Endothelial cell of umbilical vein (primary cell): Measurements from ENCODE around the gene ATXN7. TPM values are rescaled to one million over a fixed set of nuclear protein-coding genes. Genes with fewer than 3 reads are reported as not detected.
A peak's percentile ranks its signal among the peaks of the same experiment; 100 is the strongest.

Experiments
- BruUV-seq: library from RNA; stranded (reverse); fragments of 400-500 nt; replicated peaks from 2 replicates; lab custom pipeline; 2021; lab: Mats Ljungman, UMichigan
- CTCF ChIA-PET: fragments of 300-600, 350-600 bp; sonication (Branson Sonifier 250); formaldehyde crosslinking; loops from one replicate; lab custom pipeline; 2021; ENCODE audit warnings: antibody characterized with exemption, inconsistent platforms; lab: Charles Lee
- POLR2A ChIA-PET: fragments of 300-600, 350-600 bp; sonication (Branson Sonifier 250); formaldehyde crosslinking; loops from one replicate; lab custom pipeline; 2021; ENCODE audit warnings: antibody characterized with exemption, inconsistent platforms; lab: Charles Lee
- DNase-seq: peaks from one replicate; pipeline ENCODE4 v3.0.0-alpha.2; 2011; ENCODE audit warnings: low read depth, low spot score
- FAIRE-seq: peaks from 2 replicates; lab custom pipeline; 2011; peaks lifted over from hg19 to GRCh38; lab: Jason Lieb, UNC
- H2AFZ ChIP-seq: 2 replicates; pipeline ENCODE4 v1.6.0; 2012; ENCODE audit warnings: low read depth, low read length, control low read depth, inconsistent platforms
- H3K27ac ChIP-seq: 2 replicates; pipeline ENCODE4 v1.5.1; 2011; ENCODE audit warnings: low read depth, mild to moderate bottlenecking, control low read depth, low read length, moderate library complexity; ENCODE audit not compliant: insufficient read depth
- H3K27me3 ChIP-seq, 2 experiments: 2 replicates each; pipeline versions ENCODE4 v1.6.0 to v1.6.1; 2011; ENCODE audit warnings: low read length in 2 of 2, mixed read lengths in 1 of 2; ENCODE audit not compliant: control insufficient read depth in 2 of 2, insufficient read depth in 2 of 2
- H3K36me3 ChIP-seq, 2 experiments: 2 replicates in 1 of 2; 3 replicates in 1 of 2; pipeline ENCODE4 v1.5.1; 2011; ENCODE audit warnings: low read length in 2 of 2, mild to moderate bottlenecking in 1 of 2, moderate library complexity in 1 of 2; ENCODE audit not compliant: control insufficient read depth in 2 of 2, insufficient read depth in 2 of 2; ENCODE audit errors: extremely low read depth in 1 of 2
- H3K4me1 ChIP-seq: 3 replicates; pipeline ENCODE4 v1.5.1; 2011; ENCODE audit warnings: mild to moderate bottlenecking, low read length; ENCODE audit not compliant: control insufficient read depth, insufficient read depth; ENCODE audit errors: extremely low read depth
- H3K4me2 ChIP-seq: 2 replicates; pipeline ENCODE4 v1.6.1; 2011; ENCODE audit warnings: low read length, control low read depth, mixed read lengths; ENCODE audit not compliant: insufficient read depth
- H3K4me3 ChIP-seq, 3 experiments: fragments of 200-600 bp in 1 of 3; sonication (generic), shearing (Covaris generic) in 1 of 3; replicated peaks in 1 of 3; 2 replicates each; pipeline ENCODE4 v1.5.1; 2011 to 2016; ENCODE audit warnings: control low read depth in 3 of 3, low read length in 3 of 3, mild to moderate bottlenecking in 2 of 3, inconsistent platforms in 1 of 3, low read depth in 1 of 3, moderate library complexity in 1 of 3; ENCODE audit not compliant: insufficient read depth in 1 of 3
- H3K79me2 ChIP-seq: 2 replicates; pipeline ENCODE4 v1.6.0; 2012; ENCODE audit warnings: low read length, inconsistent platforms; ENCODE audit not compliant: control insufficient read depth, insufficient read depth
- H3K9ac ChIP-seq: replicated peaks from 2 replicates; pipeline ENCODE3; 2011; ENCODE audit warnings: low read length, control low read depth; ENCODE audit not compliant: insufficient read depth; ENCODE audit errors: extremely low read depth
- H3K9me1 ChIP-seq: replicated peaks from 3 replicates; pipeline ENCODE4 v1.6.0; 2011; ENCODE audit warnings: mild to moderate bottlenecking, low read length; ENCODE audit not compliant: control insufficient read depth, insufficient read depth; ENCODE audit errors: extremely low read depth
- H3K9me3 ChIP-seq: replicated peaks from 2 replicates; pipeline ENCODE4 v1.5.1; 2012; ENCODE audit warnings: low read length, inconsistent platforms; ENCODE audit not compliant: control insufficient read depth, insufficient read depth
- H4K20me1 ChIP-seq: replicated peaks from 2 replicates; pipeline ENCODE3; 2011; ENCODE audit warnings: mild to moderate bottlenecking, low read length; ENCODE audit not compliant: control insufficient read depth, insufficient read depth; ENCODE audit errors: extremely low read depth
- EZH2 ChIP-seq: IDR thresholded peaks from 2 replicates; pipeline ENCODE4 v1.6.1; 2012; ENCODE audit warnings: borderline replicate concordance, low read depth, mild to moderate bottlenecking, moderate library complexity, low read length, inconsistent platforms; ENCODE audit not compliant: severe bottlenecking
- FOS ChIP-seq: IDR thresholded peaks from 2 replicates; pipeline ENCODE4 v1.6.1; 2011; ENCODE audit warnings: mild to moderate bottlenecking, low read length, moderate library complexity, borderline replicate concordance; ENCODE audit not compliant: insufficient read depth
- GATA2 ChIP-seq: IDR thresholded peaks from 2 replicates; pipeline ENCODE4 v1.7.0; 2011; ENCODE audit warnings: low read depth, mild to moderate bottlenecking, moderate library complexity, mixed read lengths, low read length; ENCODE audit not compliant: insufficient read length, insufficient read depth
- JUN ChIP-seq: IDR thresholded peaks from 2 replicates; pipeline ENCODE4 v1.6.1; 2011; ENCODE audit warnings: borderline replicate concordance, low read depth; ENCODE audit not compliant: insufficient read length, insufficient read depth
- MYC ChIP-seq: IDR thresholded peaks from one replicate; pipeline ENCODE4 v1.6.1; 2011; ENCODE audit warnings: mild to moderate bottlenecking, low read depth, low read length
- POLR2A ChIP-seq: IDR thresholded peaks from 2 replicates; pipeline ENCODE4 v1.6.1; 2012; ENCODE audit warnings: low read depth, mild to moderate bottlenecking, control low read depth, low read length
- POLR2AphosphoS5 ChIP-seq: IDR thresholded peaks from 2 replicates; pipeline ENCODE4 v1.6.1; 2012; ENCODE audit warnings: low read depth, mild to moderate bottlenecking, control low read depth, low read length, moderate library complexity; ENCODE audit not compliant: insufficient read depth
- dilution Hi-C: fragments of 300-500 bp; cut with MboI; formaldehyde crosslinking; loops from one replicate; pipeline ENCODE4 v1.15.0; 2019; ENCODE audit warnings: low sequenced_read_pairs; ENCODE audit not compliant: extremely low pct_ligation_motif_present
- intact Hi-C: fragments of 100-400 bp; cut with micrococcal nuclease; formaldehyde crosslinking; loops from one replicate; pipeline ENCODE4 v1.10.0; 2022
- polyA plus RNA-seq, 4 experiments: library from polyadenylated mRNA; depleted of rRNA in 3 of 4; stranded (reverse) in 3 of 4; unstranded in 1 of 4; fragments of >200 nt; gene quantifications; 2 replicates each; pipeline versions ENCODE4 v1.2.1 to v1.2.3, GENCODE V29; 2011 to 2012; ENCODE audit warnings: missing spikeins in 1 of 4
- total RNA-seq: library from RNA; stranded (reverse); gene quantifications from 2 replicates; pipeline ENCODE4 v1.2.3, GENCODE V29; 2021
- TF ChIP-seq, protein P1 (sequence below): IDR thresholded peaks from 2 replicates; pipeline ENCODE4 v1.6.1; 2011; ENCODE audit not compliant: insufficient read depth, insufficient read length
- TF ChIP-seq, protein P2 (sequence below), 2 donors: IDR thresholded peaks; 1 replicate in 1 of 2; 2 replicates in 1 of 2; pipeline ENCODE4 v1.5.1; 2011; ENCODE audit warnings: low read length in 2 of 2, mild to moderate bottlenecking in 2 of 2, moderate library complexity in 2 of 2, control low read depth in 1 of 2, inconsistent platforms in 1 of 2, low read depth in 1 of 2; ENCODE audit not compliant: insufficient read depth in 1 of 2; ENCODE audit errors: extremely low read depth in 1 of 2

ATXN7 gene
- total and polyA plus RNA-seq, 2 donors (not counting 3 experiments of a cell fraction or from before 2014, with no cell fraction given) = 21.2 to 34.7 TPM

DNA sequence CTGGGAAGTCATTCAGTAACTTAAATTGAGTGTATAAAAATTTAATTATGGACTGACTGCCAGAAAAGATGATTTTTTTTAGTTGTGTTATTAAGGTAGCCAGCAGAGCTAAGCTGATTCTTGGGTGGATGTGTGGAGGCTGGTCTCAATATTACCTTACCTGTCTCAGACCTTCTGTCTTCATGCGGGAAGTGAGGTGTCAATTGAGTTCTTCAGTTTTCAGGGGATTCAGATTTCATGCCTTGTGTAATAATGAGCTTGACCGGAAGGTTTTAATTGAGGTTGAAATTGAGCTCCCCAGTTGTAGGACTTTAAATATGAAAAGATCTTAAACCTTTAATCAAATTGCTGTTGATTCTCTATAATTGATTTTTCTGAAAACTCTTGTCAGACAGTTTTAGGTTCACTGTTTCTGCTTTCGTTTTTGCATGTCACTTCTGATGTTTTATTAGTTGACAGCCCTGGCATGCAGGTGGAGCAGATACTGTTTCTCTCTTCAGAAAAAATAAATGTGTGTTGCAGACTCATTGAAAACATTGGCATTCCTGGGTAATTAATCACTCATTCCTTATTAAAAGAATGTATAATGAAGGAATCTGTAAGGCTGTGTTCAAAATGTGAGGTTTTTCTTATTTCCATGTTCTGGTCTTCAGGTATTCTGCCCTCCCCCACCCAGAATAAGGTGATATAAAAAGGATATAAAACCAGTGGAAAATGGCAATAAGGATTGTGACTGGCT, 105.1 kb downstream of the ATXN7 start:
- ChIA-PET CTCF (interaction anchor here (0.8 to 1.2 kb wide), 5 partner anchors 8 to 30 kb away, joined by 3 to 6 read pairs (median 3); no protein-coding TSS in a partner anchor), POLR2A (no interaction called here)
- dilution Hi-C loops = no loop called here
- no peaks in the 10 kb centered on the region for H4K20me1 ChIP-seq
- FAIRE-seq (peak; percentile 8), DNase-seq (no peak)
- H3K9me3 ChIP-seq = no peaks in the 10 kb centered on the region
- no peaks in the 10 kb centered on the region for H3K36me3 ChIP-seq
- peaks cover 7% of the 10 kb centered on the region for H3K4me1 ChIP-seq
- H3K9me1 ChIP-seq = no peaks in the 10 kb centered on the region
- no peaks in the 10 kb centered on the region for H3K27me3 ChIP-seq
- peaks cover 36% of the 10 kb centered on the region for H3K79me2 ChIP-seq
- intact Hi-C loops = no loop called here
- no TSS peak for BruUV-seq
- H3K9ac ChIP-seq = no peak overlapping the region
- H3K27ac ChIP-seq = no peak overlapping the region
- H3K4me2 ChIP-seq = no peak overlapping the region
- no peak overlapping the region for H2AFZ ChIP-seq
- no peak overlapping the region for H3K4me3 ChIP-seq
- TF ChIP-seq, protein P1, sequence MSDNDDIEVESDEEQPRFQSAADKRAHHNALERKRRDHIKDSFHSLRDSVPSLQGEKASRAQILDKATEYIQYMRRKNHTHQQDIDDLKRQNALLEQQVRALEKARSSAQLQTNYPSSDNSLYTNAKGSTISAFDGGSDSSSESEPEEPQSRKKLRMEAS = no peak
- no peak for TF ChIP-seq FOS
- TF ChIP-seq, protein P2, sequence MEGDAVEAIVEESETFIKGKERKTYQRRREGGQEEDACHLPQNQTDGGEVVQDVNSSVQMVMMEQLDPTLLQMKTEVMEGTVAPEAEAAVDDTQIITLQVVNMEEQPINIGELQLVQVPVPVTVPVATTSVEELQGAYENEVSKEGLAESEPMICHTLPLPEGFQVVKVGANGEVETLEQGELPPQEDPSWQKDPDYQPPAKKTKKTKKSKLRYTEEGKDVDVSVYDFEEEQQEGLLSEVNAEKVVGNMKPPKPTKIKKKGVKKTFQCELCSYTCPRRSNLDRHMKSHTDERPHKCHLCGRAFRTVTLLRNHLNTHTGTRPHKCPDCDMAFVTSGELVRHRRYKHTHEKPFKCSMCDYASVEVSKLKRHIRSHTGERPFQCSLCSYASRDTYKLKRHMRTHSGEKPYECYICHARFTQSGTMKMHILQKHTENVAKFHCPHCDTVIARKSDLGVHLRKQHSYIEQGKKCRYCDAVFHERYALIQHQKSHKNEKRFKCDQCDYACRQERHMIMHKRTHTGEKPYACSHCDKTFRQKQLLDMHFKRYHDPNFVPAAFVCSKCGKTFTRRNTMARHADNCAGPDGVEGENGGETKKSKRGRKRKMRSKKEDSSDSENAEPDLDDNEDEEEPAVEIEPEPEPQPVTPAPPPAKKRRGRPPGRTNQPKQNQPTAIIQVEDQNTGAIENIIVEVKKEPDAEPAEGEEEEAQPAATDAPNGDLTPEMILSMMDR (IDR thresholded peaks at IDR 0.05; ENCODE audit: extremely low read depth in 1 of 2, insufficient read depth in 1 of 2, low read depth in 1 of 2, low read length in 2 of 2) = no peak
- TF ChIP-seq GATA2 = no peak
- no peak for TF ChIP-seq POLR2AphosphoS5
- no peak for TF ChIP-seq MYC
- no peak for TF ChIP-seq EZH2
- TF ChIP-seq JUN = no peak
- TF ChIP-seq POLR2A = no peak
